Measurements from ENCODE around the gene ADGRG3.

Gene ADGRG3

DNA sequence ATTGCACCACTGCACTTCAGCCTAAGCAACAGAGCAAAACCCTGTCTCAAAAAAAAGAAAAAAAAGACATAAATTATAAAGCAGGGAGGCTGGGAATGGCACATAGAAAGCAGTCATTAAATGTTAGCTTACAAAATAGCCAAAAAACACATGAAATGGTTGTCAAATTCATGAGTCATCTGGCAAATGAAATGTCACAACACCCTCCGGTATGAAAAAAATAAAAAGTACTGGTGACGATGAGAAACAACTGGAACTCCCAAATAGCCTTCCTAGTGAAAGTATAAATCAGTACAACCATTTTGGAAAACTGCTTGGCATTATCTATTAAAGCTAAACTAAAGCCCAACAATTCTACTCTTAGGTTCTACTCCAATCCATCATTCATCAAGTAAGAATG, 63.9 kb downstream of the ADGRG3 start:
- ATAC-seq = no peak
- no peak for TF ChIP-seq GLIS3 (CRISPR knock-in tag; IDR thresholded peaks at IDR 0.05)

GRCh38 chr16:57732714-57733113, 64.6 kb downstream of the ADGRG3 start:
- TF ChIP-seq BACH2 (CRISPR knock-in tag; IDR thresholded peaks at IDR 0.05; ENCODE audit: borderline replicate concordance) (no peak), PPARA (CRISPR knock-in tag; IDR thresholded peaks at IDR 0.05; ENCODE audit: borderline replicate concordance) (no peak), ZFP3 (CRISPR knock-in tag; IDR thresholded peaks at IDR 0.05) (no peak), ESRRG (CRISPR knock-in tag; IDR thresholded peaks at IDR 0.05) (no peak), ZFP30 (CRISPR knock-in tag; IDR thresholded peaks at IDR 0.05) (no peak)
- no peak for ATAC-seq

DNA sequence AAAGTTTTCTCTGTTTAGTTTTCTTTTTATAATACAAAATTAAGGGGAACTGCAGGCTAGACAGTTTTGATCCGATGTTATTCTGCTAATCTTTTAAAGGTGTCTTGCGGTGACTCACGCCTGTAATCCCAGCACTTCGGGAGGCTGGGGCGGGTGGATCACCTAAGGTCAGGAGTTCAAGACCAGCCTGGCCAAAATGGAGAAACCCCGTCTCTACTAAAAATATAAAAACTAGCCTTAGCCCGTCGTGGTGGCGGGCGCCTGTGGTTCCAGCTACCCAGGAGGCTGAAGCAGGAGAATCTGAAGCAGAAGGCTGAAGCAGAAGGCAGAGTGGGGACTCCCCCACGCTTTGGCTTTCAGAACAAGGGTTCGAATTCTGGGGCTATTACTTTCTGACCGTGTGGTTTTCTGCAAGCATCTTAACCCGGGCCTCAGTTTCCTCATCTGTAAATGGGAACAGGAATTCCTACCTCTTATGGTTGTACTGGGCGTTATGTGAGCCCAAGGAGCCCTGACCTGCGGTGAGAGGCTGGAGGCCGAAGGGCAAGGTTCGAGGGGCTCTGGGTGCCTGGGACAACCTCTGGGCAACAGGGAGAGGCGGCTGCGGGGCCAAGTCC, 66.3 kb downstream of the ADGRG3 start:
- TF ChIP-seq CSDC2 (CRISPR knock-in tag; IDR thresholded peaks at IDR 0.05) = no peak
- TF ChIP-seq PPARA (CRISPR knock-in tag; IDR thresholded peaks at IDR 0.05; ENCODE audit: borderline replicate concordance) = no peak
- no peak for TF ChIP-seq ZNF8 (CRISPR knock-in tag; IDR thresholded peaks at IDR 0.05)
- TF ChIP-seq, protein P1, sequence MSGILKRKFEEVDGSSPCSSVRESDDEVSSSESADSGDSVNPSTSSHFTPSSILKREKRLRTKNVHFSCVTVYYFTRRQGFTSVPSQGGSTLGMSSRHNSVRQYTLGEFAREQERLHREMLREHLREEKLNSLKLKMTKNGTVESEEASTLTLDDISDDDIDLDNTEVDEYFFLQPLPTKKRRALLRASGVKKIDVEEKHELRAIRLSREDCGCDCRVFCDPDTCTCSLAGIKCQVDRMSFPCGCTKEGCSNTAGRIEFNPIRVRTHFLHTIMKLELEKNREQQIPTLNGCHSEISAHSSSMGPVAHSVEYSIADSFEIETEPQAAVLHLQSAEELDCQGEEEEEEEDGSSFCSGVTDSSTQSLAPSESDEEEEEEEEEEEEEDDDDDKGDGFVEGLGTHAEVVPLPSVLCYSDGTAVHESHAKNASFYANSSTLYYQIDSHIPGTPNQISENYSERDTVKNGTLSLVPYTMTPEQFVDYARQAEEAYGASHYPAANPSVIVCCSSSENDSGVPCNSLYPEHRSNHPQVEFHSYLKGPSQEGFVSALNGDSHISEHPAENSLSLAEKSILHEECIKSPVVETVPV (CRISPR knock-in tag; IDR thresholded peaks at IDR 0.05) = no peak
- no peak for TF ChIP-seq TCF4 (CRISPR knock-in tag; IDR thresholded peaks at IDR 0.05; ENCODE audit: borderline replicate concordance)
- TF ChIP-seq ZNF70 (CRISPR knock-in tag; IDR thresholded peaks at IDR 0.05) = no peak
- TF ChIP-seq ZNF565 (CRISPR knock-in tag; conservative IDR thresholded peaks at IDR 0.05; ENCODE audit: low read depth) = no peak
- TF ChIP-seq POU6F1 (CRISPR knock-in tag; IDR thresholded peaks at IDR 0.05; ENCODE audit: borderline replicate concordance, low read depth) = no peak
- no peak for TF ChIP-seq ARNTL (CRISPR knock-in tag; IDR thresholded peaks at IDR 0.05; ENCODE audit: borderline replicate concordance, low read depth)
- no peak for TF ChIP-seq TOX (CRISPR knock-in tag; IDR thresholded peaks at IDR 0.05; ENCODE audit: borderline replicate concordance)
- no peak for TF ChIP-seq OSR1 (CRISPR knock-in tag; IDR thresholded peaks at IDR 0.05)
- TF ChIP-seq TSHZ2 (CRISPR knock-in tag; IDR thresholded peaks at IDR 0.05) = no peak
- TF ChIP-seq ZFP30 (CRISPR knock-in tag; IDR thresholded peaks at IDR 0.05) = no peak
- TF ChIP-seq RARB (CRISPR knock-in tag; IDR thresholded peaks at IDR 0.05) = no peak
- ATAC-seq = no peak

GRCh38 chr16:57734925-57735754, 67.0 kb downstream of the ADGRG3 start:
- ATAC-seq = peak; percentile 96
- TF ChIP-seq TSHZ2 (CRISPR knock-in tag; IDR thresholded peaks at IDR 0.05) (no peak), SNAI2 (CRISPR knock-in tag; IDR thresholded peaks at IDR 0.05) (no peak), CSDC2 (CRISPR knock-in tag; IDR thresholded peaks at IDR 0.05) (no peak), ZFP30 (CRISPR knock-in tag; IDR thresholded peaks at IDR 0.05) (no peak), OSR1 (CRISPR knock-in tag; IDR thresholded peaks at IDR 0.05) (no peak), CREB5 (CRISPR knock-in tag; IDR thresholded peaks at IDR 0.05; ENCODE audit: low read depth) (no peak), ZNF565 (CRISPR knock-in tag; conservative IDR thresholded peaks at IDR 0.05; ENCODE audit: low read depth) (no peak), TCF4 (CRISPR knock-in tag; IDR thresholded peaks at IDR 0.05; ENCODE audit: borderline replicate concordance) (no peak), TOX (CRISPR knock-in tag; IDR thresholded peaks at IDR 0.05; ENCODE audit: borderline replicate concordance) (no peak), BACH2 (CRISPR knock-in tag; IDR thresholded peaks at IDR 0.05; ENCODE audit: borderline replicate concordance) (no peak), ZC3H10 (CRISPR knock-in tag; IDR thresholded peaks at IDR 0.05) (no peak), ISL1 (CRISPR knock-in tag; IDR thresholded peaks at IDR 0.05) (no peak), ARNTL (CRISPR knock-in tag; IDR thresholded peaks at IDR 0.05; ENCODE audit: borderline replicate concordance, low read depth) (no peak)
- TF ChIP-seq, protein P2, sequence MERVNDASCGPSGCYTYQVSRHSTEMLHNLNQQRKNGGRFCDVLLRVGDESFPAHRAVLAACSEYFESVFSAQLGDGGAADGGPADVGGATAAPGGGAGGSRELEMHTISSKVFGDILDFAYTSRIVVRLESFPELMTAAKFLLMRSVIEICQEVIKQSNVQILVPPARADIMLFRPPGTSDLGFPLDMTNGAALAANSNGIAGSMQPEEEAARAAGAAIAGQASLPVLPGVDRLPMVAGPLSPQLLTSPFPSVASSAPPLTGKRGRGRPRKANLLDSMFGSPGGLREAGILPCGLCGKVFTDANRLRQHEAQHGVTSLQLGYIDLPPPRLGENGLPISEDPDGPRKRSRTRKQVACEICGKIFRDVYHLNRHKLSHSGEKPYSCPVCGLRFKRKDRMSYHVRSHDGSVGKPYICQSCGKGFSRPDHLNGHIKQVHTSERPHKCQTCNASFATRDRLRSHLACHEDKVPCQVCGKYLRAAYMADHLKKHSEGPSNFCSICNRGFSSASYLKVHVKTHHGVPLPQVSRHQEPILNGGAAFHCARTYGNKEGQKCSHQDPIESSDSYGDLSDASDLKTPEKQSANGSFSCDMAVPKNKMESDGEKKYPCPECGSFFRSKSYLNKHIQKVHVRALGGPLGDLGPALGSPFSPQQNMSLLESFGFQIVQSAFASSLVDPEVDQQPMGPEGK (CRISPR knock-in tag; IDR thresholded peaks at IDR 0.05; ENCODE audit: borderline replicate concordance) = no peak
